SK-N-SH treated with all-trans-retinoic acid at 6 μM for 48 hours (cell line): Measurements from ENCODE around the gene UBE2Z.

Source experiments
- ATAC-seq: fragments of 200-7000 bp; cut with Tn5 transposase; 3 replicates; pipeline ENCODE4 v1.9.1; 2020; ENCODE audit warnings: mild to moderate bottlenecking, moderate library complexity
- ARNTL ChIP-seq: fragments of 450-650 bp; formaldehyde crosslinking; IDR thresholded peaks from 2 replicates; pipeline ENCODE4 v1.5.0; 2020; ENCODE audit warnings: low read depth, mild to moderate bottlenecking, moderate library complexity, borderline replicate concordance
- BACH2 ChIP-seq: fragments of 250-450 bp; sonication (Bioruptor Pico); IDR thresholded peaks from 2 replicates; pipeline ENCODE4 v1.9.0; 2021; ENCODE audit warnings: mild to moderate bottlenecking, borderline replicate concordance
- CREB5 ChIP-seq: fragments of 250-450 bp; sonication (Bioruptor Pico); IDR thresholded peaks from 2 replicates; pipeline ENCODE4 v1.5.1; 2020; ENCODE audit warnings: low read depth, mild to moderate bottlenecking, moderate library complexity
- CSDC2 ChIP-seq: fragments of 250-450 bp; sonication (Bioruptor Pico); IDR thresholded peaks from 2 replicates; pipeline ENCODE4 v1.5.0; 2020; ENCODE audit warnings: mild to moderate bottlenecking, moderate library complexity
- CSRNP3 ChIP-seq: fragments of 250-450 bp; sonication (Bioruptor Pico); IDR thresholded peaks from 2 replicates; pipeline ENCODE4 v1.5.1; 2021; ENCODE audit warnings: mild to moderate bottlenecking, moderate library complexity
- ESRRG ChIP-seq: fragments of 250-450 bp; sonication (Bioruptor Pico); IDR thresholded peaks from 2 replicates; pipeline ENCODE4 v1.6.1; 2021; ENCODE audit warnings: mild to moderate bottlenecking
- GLIS3 ChIP-seq: fragments of 250-450 bp; sonication (Bioruptor Pico); IDR thresholded peaks from 2 replicates; pipeline ENCODE4 v1.5.0; 2020; ENCODE audit warnings: mild to moderate bottlenecking, moderate library complexity
- ISL1 ChIP-seq: fragments of 250-450 bp; sonication (Bioruptor Pico); IDR thresholded peaks from 2 replicates; pipeline ENCODE4 v2.1.2; 2022; ENCODE audit warnings: mild to moderate bottlenecking, moderate library complexity
- OSR1 ChIP-seq: fragments of 250-450 bp; sonication (Bioruptor Pico); IDR thresholded peaks from 2 replicates; pipeline ENCODE4 v1.8.0; 2022; ENCODE audit warnings: moderate library complexity, mild to moderate bottlenecking, inconsistent platforms
- PATZ1 ChIP-seq: fragments of 250-450 bp; sonication (Bioruptor Pico); IDR thresholded peaks from 2 replicates; pipeline ENCODE4 v1.8.0; 2020; ENCODE audit warnings: mild to moderate bottlenecking, moderate library complexity, borderline replicate concordance
- POU6F1 ChIP-seq: fragments of 250-450 bp; sonication (Bioruptor Pico); IDR thresholded peaks from 2 replicates; pipeline ENCODE4 v1.8.0; 2021; ENCODE audit warnings: low read depth, mild to moderate bottlenecking, moderate library complexity, borderline replicate concordance
- PPARA ChIP-seq: fragments of 250-450 bp; sonication (Bioruptor Pico); IDR thresholded peaks from 2 replicates; pipeline ENCODE4 v1.5.0; 2020; ENCODE audit warnings: mild to moderate bottlenecking, borderline replicate concordance
- SNAI2 ChIP-seq: fragments of 250-450 bp; sonication (Bioruptor Pico); IDR thresholded peaks from 2 replicates; pipeline ENCODE4 v1.5.0; 2020; ENCODE audit warnings: mild to moderate bottlenecking, moderate library complexity
- TCF4 ChIP-seq: fragments of 250-450 bp; sonication (Bioruptor Pico); IDR thresholded peaks from 2 replicates; pipeline ENCODE4 v1.8.0; 2021; ENCODE audit warnings: mild to moderate bottlenecking, moderate library complexity, borderline replicate concordance
- TOX ChIP-seq: fragments of 250-450 bp; sonication (Bioruptor Pico); IDR thresholded peaks from 2 replicates; pipeline ENCODE4 v1.8.0; 2021; ENCODE audit warnings: mild to moderate bottlenecking, moderate library complexity, borderline replicate concordance
- TSHZ2 ChIP-seq: fragments of 250-450 bp; sonication (Bioruptor Pico); IDR thresholded peaks from 2 replicates; pipeline ENCODE4 v1.5.0; 2020; ENCODE audit warnings: mild to moderate bottlenecking, moderate library complexity
- ZFP3 ChIP-seq: fragments of 250-450 bp; sonication (Bioruptor Pico); IDR thresholded peaks from 2 replicates; pipeline ENCODE4 v1.5.0; 2020; ENCODE audit warnings: mild to moderate bottlenecking, moderate library complexity
- ZNF565 ChIP-seq: fragments of 450-650 bp; formaldehyde crosslinking; conservative IDR thresholded peaks from 2 replicates; pipeline ENCODE4 v1.5.0; 2020; ENCODE audit warnings: low read depth, mild to moderate bottlenecking, moderate library complexity
- ZNF70 ChIP-seq: fragments of 450-650 bp; formaldehyde crosslinking; IDR thresholded peaks from 2 replicates; pipeline ENCODE4 v1.5.0; 2020; ENCODE audit warnings: mild to moderate bottlenecking, moderate library complexity
- ZNF8 ChIP-seq: fragments of 450-650 bp; formaldehyde crosslinking; IDR thresholded peaks from 2 replicates; pipeline ENCODE4 v1.5.0; 2020; ENCODE audit warnings: mild to moderate bottlenecking, moderate library complexity

Gene UBE2Z

GRCh38 chr17:48892940-48893645 lies 15.1 kb upstream of the UBE2Z start:
- no peak for ATAC-seq

More at GRCh38 chr17:48892940-48893645, 15.1 kb upstream of the UBE2Z start:
- TF ChIP-seq OSR1 (CRISPR knock-in tag) (no peak), POU6F1 (no peak), TCF4 (CRISPR knock-in tag) (no peak), ESRRG (CRISPR knock-in tag) (no peak), ISL1 (CRISPR knock-in tag) (no peak), TOX (no peak), ZNF70 (CRISPR knock-in tag) (no peak), CSRNP3 (CRISPR knock-in tag) (no peak), PATZ1 (CRISPR knock-in tag) (no peak), ZFP3 (CRISPR knock-in tag) (no peak), CREB5 (CRISPR knock-in tag) (no peak), ZNF8 (CRISPR knock-in tag) (no peak), CSDC2 (CRISPR knock-in tag) (no peak), ZNF565 (no peak), PPARA (CRISPR knock-in tag) (no peak), ARNTL (CRISPR knock-in tag) (no peak), TSHZ2 (no peak), SNAI2 (CRISPR knock-in tag) (no peak), GLIS3 (CRISPR knock-in tag) (no peak), BACH2 (CRISPR knock-in tag) (no peak)
